ENCODE measurements around the gene PAFAH2.
A peak's percentile ranks its signal among the peaks of the same experiment; 100 is the strongest.

Gene PAFAH2

GRCh38 chr1:25924454-25924853 is 73.4 kb downstream of the PAFAH2 start:
- no peak for DNase-seq (ENCODE audit: low read depth in 2 of 2)
- TF ChIP-seq CTCF (IDR thresholded peaks at IDR 0.05; ENCODE audit: low read depth, low read length), result no peak
- no peak overlapping the region for H3K4me3 ChIP-seq (replicated peaks in 1 of 2; ENCODE audit: low read depth in 2 of 2, low read length in 2 of 2)

- TF ChIP-seq CTCF (IDR thresholded peaks at IDR 0.05; ENCODE audit: low read depth, low read length), result no peak
These were observed 74.8 kb downstream of the PAFAH2 start for GRCh38 chr1:25922971-25923552.

GRCh38 chr1:25922056-25922970 is 75.5 kb downstream of the PAFAH2 start:
- peak in 1 of 2 donors; percentile 15 for DNase-seq (ENCODE audit: low read depth in 2 of 2)
- TF ChIP-seq CTCF (IDR thresholded peaks at IDR 0.05; ENCODE audit: low read depth, low read length), result no peak
- H3K4me3 ChIP-seq (replicated peaks in 1 of 2; ENCODE audit: low read depth in 2 of 2, low read length in 2 of 2), result peak overlapping the region; percentile 45 to 55

More at GRCh38 chr1:25922971-25923552, 74.8 kb downstream of the PAFAH2 start:
- peak in 1 of 2 donors; percentile 12 for DNase-seq (ENCODE audit: low read depth in 2 of 2)
- H3K4me3 ChIP-seq (replicated peaks in 1 of 2; ENCODE audit: low read depth in 2 of 2, low read length in 2 of 2), result peak overlapping the region; percentile 43 to 55

DNA sequence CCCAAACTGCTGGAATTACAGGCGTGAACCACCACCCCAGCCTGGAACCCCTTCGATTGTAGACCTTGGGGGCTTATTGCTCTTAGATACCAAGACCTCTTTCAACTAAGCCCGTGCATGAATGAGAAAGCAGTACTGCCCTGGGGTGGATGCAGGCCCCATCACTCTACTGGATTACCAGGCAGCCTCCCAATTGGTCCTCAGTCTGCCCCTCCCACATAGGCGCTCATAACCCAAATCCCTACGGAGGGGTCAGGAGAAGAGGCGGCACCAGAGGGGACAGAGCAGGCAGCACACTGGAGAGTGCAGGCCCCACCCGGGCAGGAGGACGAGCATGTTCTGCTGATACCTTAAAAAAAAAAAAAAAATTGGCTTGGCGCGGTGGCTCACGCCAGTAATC is 79.2 kb downstream of the PAFAH2 start:
- H3K4me3 ChIP-seq (replicated peaks in 1 of 2; ENCODE audit: low read depth in 2 of 2, low read length in 2 of 2), result no peak overlapping the region
- DNase-seq (ENCODE audit: low read depth in 2 of 2), result no peak
- TF ChIP-seq CTCF (IDR thresholded peaks at IDR 0.05; ENCODE audit: low read depth, low read length), result no peak

DNA sequence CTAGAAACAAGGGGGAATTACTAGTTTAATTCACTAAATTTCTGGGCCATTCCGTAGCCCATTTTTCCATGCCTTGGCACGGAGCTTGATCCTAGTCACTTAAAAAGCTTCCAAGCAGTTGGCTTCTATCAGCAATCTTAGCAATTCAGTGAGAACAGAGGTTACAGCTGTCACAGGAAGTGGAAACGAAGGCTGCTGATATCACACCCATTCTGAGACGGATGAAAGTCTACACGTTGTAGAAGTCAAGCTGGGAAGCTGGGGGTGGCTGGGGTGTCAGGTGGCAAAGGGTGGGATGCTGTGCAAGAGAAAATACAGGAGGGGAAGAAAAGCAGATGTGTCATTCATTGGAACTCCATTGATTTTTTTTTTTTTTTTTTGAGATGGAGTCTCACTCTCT is 79.9 kb downstream of the PAFAH2 start:
- TF ChIP-seq CTCF (IDR thresholded peaks at IDR 0.05; ENCODE audit: low read depth, low read length), result no peak
- H3K4me3 ChIP-seq (replicated peaks in 1 of 2; ENCODE audit: low read depth in 2 of 2, low read length in 2 of 2), result no peak overlapping the region
- peak in 1 of 2 donors; percentile 48 for DNase-seq (ENCODE audit: low read depth in 2 of 2)

- TF ChIP-seq CTCF (IDR thresholded peaks at IDR 0.05; ENCODE audit: low read depth, low read length), result no peak
- no peak overlapping the region for H3K4me3 ChIP-seq (replicated peaks in 1 of 2; ENCODE audit: low read depth in 2 of 2, low read length in 2 of 2)
- no peak for DNase-seq (ENCODE audit: low read depth in 2 of 2)
These were observed 81.4 kb downstream of the PAFAH2 start for GRCh38 chr1:25916460-25916859.

Data from cardiac fibroblast (primary cell).